IPS DF 6.9 (cell line): ENCODE data around the gene TNS3.

Experiments used
- DNase-seq: peaks from one replicate; pipeline ENCODE4 v3.0.0-alpha.2; 2013; ENCODE audit warnings: low read depth, low spot score
- H3K27ac ChIP-seq: one replicate; pipeline ENCODE4 v1.5.1; 2013; ENCODE audit warnings: low read length, control low read depth
- H3K27me3 ChIP-seq: 2 replicates; pipeline ENCODE4 v1.6.1; 2013; ENCODE audit warnings: mild to moderate bottlenecking, low read length; ENCODE audit not compliant: control insufficient read depth, insufficient read depth
- H3K36me3 ChIP-seq: 2 replicates; pipeline ENCODE4 v1.6.1; 2013; ENCODE audit warnings: low read length; ENCODE audit not compliant: control insufficient read depth, insufficient read depth
- H3K4me1 ChIP-seq: 2 replicates; pipeline ENCODE4 v1.6.1; 2013; ENCODE audit warnings: low read length; ENCODE audit not compliant: control insufficient read depth, insufficient read depth
- H3K4me3 ChIP-seq: 2 replicates; pipeline ENCODE4 v1.5.1; 2013; ENCODE audit warnings: mild to moderate bottlenecking, low read length
- H3K9me3 ChIP-seq: 2 replicates; pipeline ENCODE4 v1.6.1; 2013; ENCODE audit warnings: low read length, inconsistent platforms; ENCODE audit not compliant: control insufficient read depth, insufficient read depth
- whole genome bisulfite sequencing: extraction: QIAGEN DNeasy Blood & Tissue Kit; methylation state at CpG from one replicate; pipeline ENCODE4 v1.1.7; 2013; ENCODE audit warnings: mixed read lengths, missing lambda C conversion rate; ENCODE audit not compliant: insufficient read length, insufficient coverage; 5-methylcytosine and 5-hydroxymethylcytosine counted together

TNS3 gene

DNA sequence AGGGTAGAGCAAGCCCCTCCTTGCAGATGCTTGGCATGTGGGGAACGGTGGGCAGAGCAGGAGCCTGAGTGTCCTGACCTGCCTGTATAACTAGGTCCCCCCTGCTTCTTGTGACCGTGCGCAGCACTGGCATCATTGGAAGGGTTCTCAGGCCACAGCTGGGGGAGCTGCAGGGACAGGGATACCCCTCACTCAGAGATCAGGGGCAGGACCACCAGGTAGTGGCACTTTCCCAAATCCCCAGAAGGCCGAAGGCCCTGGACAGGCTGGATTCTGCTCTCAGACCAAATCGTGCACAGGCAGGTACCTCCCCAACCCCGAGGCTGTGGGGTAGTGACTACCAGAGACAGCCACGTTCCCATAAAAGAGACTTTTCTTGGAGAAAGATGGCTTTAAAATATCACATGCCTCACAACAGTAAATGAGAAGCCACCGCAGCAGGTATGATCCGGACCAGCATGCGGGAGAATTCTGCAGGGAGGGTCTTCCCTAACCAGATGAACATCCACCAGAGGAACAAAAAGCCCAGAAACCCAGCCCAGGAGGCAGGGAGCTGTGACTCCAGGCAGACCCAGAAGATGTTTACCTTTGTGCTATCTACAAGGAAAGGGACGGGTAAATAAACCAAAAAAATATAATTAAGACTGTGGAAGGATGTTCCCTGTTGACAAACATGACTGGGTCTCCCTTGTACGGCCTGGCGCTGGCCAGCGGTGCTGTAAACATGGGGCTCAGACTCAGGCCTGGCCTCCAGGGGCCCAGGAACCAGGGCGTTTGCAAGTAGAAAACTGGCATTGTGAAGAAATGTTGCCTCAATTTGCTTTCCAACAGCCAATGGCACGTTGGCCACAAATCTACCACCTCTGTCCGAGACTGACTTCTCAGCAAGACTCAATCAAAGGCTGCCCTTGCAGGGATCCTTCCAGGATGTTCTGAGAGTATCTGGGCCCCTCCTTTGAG, 180.0 kb downstream of the TNS3 start:
- no peaks in the 10 kb centered on the region for H3K9me3 ChIP-seq
- no CpG with 5 or more reads among the region's 17 CpGs for WGBS
- no peaks in the 10 kb centered on the region for H3K27me3 ChIP-seq
- DNase-seq, result no peak
- no peak overlapping the region for H3K4me3 ChIP-seq
- no peak overlapping the region for H3K27ac ChIP-seq
- H3K36me3 ChIP-seq, result no peaks in the 10 kb centered on the region
- no peaks in the 10 kb centered on the region for H3K4me1 ChIP-seq

GRCh38 chr7:47400741-47401206, 181.1 kb downstream of the TNS3 start:
- Histone ChIP-seq H3K36me3 (no peaks in the 10 kb centered on the region), H3K27ac (no peak overlapping the region), H3K27me3 (no peaks in the 10 kb centered on the region), H3K9me3 (no peaks in the 10 kb centered on the region), H3K4me3 (no peak overlapping the region), H3K4me1 (no peaks in the 10 kb centered on the region)
- no CpG with 5 or more reads among the region's 21 CpGs for WGBS
- no peak for DNase-seq

GRCh38 chr7:47400001-47400400, 181.9 kb downstream of the TNS3 start:
- DNase-seq, result no peak
- Histone ChIP-seq H3K27me3 (no peaks in the 10 kb centered on the region), H3K9me3 (no peaks in the 10 kb centered on the region), H3K27ac (no peak overlapping the region), H3K4me3 (no peak overlapping the region), H3K4me1 (no peaks in the 10 kb centered on the region), H3K36me3 (no peaks in the 10 kb centered on the region)
- WGBS, result no CpG with 5 or more reads among the region's 2 CpGs

- no peaks in the 10 kb centered on the region for H3K27me3 ChIP-seq
- H3K36me3 ChIP-seq, result no peaks in the 10 kb centered on the region
- no CpG with 5 or more reads among the region's 11 CpGs for WGBS
- no peak overlapping the region for H3K27ac ChIP-seq
- H3K9me3 ChIP-seq, result no peaks in the 10 kb centered on the region
- no peak for DNase-seq
- no peak overlapping the region for H3K4me3 ChIP-seq
- no peaks in the 10 kb centered on the region for H3K4me1 ChIP-seq
Observed at GRCh38 chr7:47394751-47395252, 187.1 kb downstream of the TNS3 start.

GRCh38 chr7:47394216-47394615, 187.7 kb downstream of the TNS3 start:
- no peaks in the 10 kb centered on the region for H3K9me3 ChIP-seq
- DNase-seq, result no peak
- H3K27ac ChIP-seq, result no peak overlapping the region
- H3K36me3 ChIP-seq, result no peaks in the 10 kb centered on the region
- no peaks in the 10 kb centered on the region for H3K27me3 ChIP-seq
- no peaks in the 10 kb centered on the region for H3K4me1 ChIP-seq
- WGBS, result no CpG with 5 or more reads among the region's 6 CpGs
- no peak overlapping the region for H3K4me3 ChIP-seq

GRCh38 chr7:47393406-47393805, 188.5 kb downstream of the TNS3 start:
- Histone ChIP-seq H3K36me3 (no peaks in the 10 kb centered on the region), H3K4me1 (no peaks in the 10 kb centered on the region), H3K4me3 (no peak overlapping the region), H3K27me3 (no peaks in the 10 kb centered on the region), H3K27ac (no peak overlapping the region), H3K9me3 (no peaks in the 10 kb centered on the region)
- WGBS, result no CpG with 5 or more reads among the region's 7 CpGs
- no peak for DNase-seq

DNA sequence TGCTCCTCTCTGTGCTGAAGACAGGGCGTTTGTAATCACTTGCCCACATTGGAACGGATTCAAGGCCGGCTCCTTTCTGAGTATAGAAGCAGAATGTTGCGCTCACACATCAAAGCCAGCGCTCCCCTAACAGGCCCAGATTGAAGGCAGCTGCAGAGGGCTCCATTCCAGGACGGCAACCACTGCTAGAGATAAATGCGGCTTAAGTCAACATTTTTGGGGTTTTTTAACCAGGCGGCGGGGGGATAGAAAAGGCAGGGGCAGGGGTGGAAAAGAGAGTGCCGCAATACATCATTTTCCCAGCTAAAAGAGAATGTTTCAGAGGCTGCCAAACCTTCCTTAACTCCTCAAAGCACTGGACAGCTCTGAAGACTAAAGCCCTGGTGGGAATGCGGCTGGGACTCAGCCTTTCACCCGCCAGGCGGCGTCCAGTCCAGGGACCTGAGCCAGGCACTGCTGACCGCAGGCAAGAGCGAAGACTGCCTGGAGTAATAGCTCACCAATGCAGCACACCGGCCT, 189.6 kb downstream of the TNS3 start:
- no peak for DNase-seq
- Histone ChIP-seq H3K9me3 (no peaks in the 10 kb centered on the region), H3K4me1 (no peaks in the 10 kb centered on the region), H3K27me3 (no peaks in the 10 kb centered on the region), H3K4me3 (no peak overlapping the region), H3K36me3 (no peaks in the 10 kb centered on the region), H3K27ac (no peak overlapping the region)
- WGBS, result no CpG with 5 or more reads among the region's 17 CpGs

DNA sequence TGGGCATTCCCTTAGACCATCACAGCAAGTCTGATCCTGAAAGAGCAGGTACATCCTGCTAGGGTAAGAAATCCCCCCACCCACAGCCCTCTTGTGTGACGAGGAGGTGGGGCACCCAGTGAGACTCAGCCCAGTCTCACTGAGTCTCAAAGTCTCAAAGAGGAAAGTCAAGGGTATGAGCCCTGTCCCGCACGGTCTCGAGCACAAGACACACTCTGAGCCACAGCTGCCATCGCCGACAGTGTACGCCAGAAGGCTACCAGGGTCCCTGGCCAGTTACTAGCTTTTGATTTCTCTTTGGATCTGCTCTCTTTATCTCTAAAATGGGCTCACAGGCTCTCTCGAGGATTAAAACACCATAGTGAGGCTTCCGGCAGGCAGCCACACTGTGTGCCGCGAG, 190.2 kb downstream of the TNS3 start:
- DNase-seq, result no peak
- no peaks in the 10 kb centered on the region for H3K36me3 ChIP-seq
- H3K4me1 ChIP-seq, result no peaks in the 10 kb centered on the region
- no CpG with 5 or more reads among the region's 11 CpGs for WGBS
- H3K27ac ChIP-seq, result no peak overlapping the region
- H3K27me3 ChIP-seq, result no peaks in the 10 kb centered on the region
- no peaks in the 10 kb centered on the region for H3K9me3 ChIP-seq
- no peak overlapping the region for H3K4me3 ChIP-seq

DNA sequence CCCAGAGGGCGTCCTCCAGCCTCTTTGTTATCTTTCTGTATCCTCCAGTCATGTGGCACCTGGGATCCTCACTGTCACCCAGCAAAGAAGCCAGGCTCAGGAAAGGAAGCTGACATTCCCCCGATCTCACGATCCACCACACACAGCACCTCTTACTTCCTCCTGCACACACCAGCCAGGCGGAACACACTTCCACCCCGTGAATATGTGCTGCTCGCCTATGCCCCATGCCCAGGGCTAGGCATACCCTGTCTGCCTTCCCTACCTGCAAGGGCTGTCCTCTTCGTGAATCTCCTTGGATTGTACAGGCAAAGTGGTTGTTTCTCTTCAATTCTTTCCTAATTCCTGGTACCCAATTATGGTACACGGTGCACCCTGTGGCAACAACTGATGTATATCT, 191.0 kb downstream of the TNS3 start:
- Histone ChIP-seq H3K36me3 (no peaks in the 10 kb centered on the region), H3K27me3 (no peaks in the 10 kb centered on the region), H3K27ac (no peak overlapping the region), H3K4me1 (no peaks in the 10 kb centered on the region), H3K4me3 (no peak overlapping the region), H3K9me3 (no peaks in the 10 kb centered on the region)
- no CpG with 5 or more reads among the region's 8 CpGs for WGBS
- no peak for DNase-seq

- Histone ChIP-seq H3K27me3 (no peaks in the 10 kb centered on the region), H3K36me3 (no peaks in the 10 kb centered on the region), H3K4me1 (no peaks in the 10 kb centered on the region), H3K4me3 (no peak overlapping the region), H3K27ac (no peak overlapping the region), H3K9me3 (no peaks in the 10 kb centered on the region)
- DNase-seq, result no peak
- WGBS, result no CpG with 5 or more reads among the region's 12 CpGs
Observed at GRCh38 chr7:47389923-47390630, 191.8 kb downstream of the TNS3 start.
